ENCODE data around the gene CTAGE9. TPM values are rescaled to one million over a fixed set of nuclear protein-coding genes. Genes with fewer than 3 reads are reported as not detected.

CTAGE9 gene
- total RNA-seq, 1 donor from 2014 or later, result not detected

DNA sequence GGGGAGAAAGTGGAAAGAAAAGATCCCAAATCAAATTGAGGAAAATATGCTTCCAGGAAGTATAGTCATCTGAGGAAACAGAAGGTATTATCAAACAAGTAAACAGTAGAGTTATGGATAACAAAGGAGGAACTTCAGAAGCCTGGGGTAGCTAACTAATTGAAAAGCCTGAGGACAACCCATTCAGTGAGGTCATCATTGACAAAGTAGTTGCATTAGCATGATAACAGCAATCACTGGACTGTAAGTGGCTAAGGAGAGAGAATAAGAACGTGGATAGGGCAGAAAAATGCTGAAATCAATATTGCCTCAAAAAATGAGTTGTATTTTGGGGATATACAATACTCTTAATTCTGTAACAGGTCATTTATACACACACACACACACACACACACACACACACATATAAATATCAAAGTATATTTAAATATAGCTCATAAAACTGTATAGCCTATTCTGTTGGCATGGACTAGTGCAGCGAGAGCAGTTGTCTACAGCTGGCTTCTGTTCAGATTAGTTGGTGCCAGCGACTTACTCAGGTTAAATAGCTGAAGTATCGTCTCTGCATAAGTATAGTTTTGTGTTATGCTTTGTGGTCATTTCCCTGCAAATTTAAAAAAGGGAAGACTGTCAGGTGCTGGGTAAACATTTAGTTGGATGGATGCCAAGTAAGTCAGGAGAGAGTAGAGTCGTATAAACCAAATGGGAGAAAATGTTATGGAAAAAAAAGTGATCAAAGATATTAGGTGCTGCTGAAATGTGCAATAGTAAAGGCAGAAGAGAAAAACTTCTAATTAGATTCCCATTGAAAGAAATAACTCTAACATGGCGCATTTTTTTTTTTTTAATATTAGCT is 33.8 kb upstream of the CTAGE9 start:
- Mint-ChIP-seq H3K4me3 (ENCODE audit: unreplicated experiment) (no peak overlapping the region), H3K27me3 (ENCODE audit: unreplicated experiment) (no peaks in the 10 kb centered on the region), H3K27ac (ENCODE audit: unreplicated experiment) (no peak overlapping the region), H3K9me3 (ENCODE audit: unreplicated experiment) (peaks cover 1% of the 10 kb centered on the region), H3K36me3 (ENCODE audit: unreplicated experiment) (no peaks in the 10 kb centered on the region), H3K4me1 (ENCODE audit: low read depth, unreplicated experiment) (no peaks in the 10 kb centered on the region)
- no peak for TF ChIP-seq CTCF (IDR thresholded peaks at IDR 0.05; ENCODE audit: partially characterized antibody, unreplicated experiment)
- no peak for DNase-seq

- no peaks in the 10 kb centered on the region for H3K36me3 Mint-ChIP-seq (ENCODE audit: unreplicated experiment)
- H3K4me3 Mint-ChIP-seq (ENCODE audit: unreplicated experiment), result no peak overlapping the region
These were observed 31.0 kb upstream of the CTAGE9 start for GRCh38 chr6:131741688-131742393.

GRCh38 chr6:131740161-131740560 is 29.3 kb upstream of the CTAGE9 start:
- no peak overlapping the region for H3K4me3 Mint-ChIP-seq (ENCODE audit: unreplicated experiment)
- H3K27me3 Mint-ChIP-seq (ENCODE audit: unreplicated experiment), result no peaks in the 10 kb centered on the region
- no peak for TF ChIP-seq CTCF (IDR thresholded peaks at IDR 0.05; ENCODE audit: partially characterized antibody, unreplicated experiment)
- H3K36me3 Mint-ChIP-seq (ENCODE audit: unreplicated experiment), result no peaks in the 10 kb centered on the region
- peaks cover 1% of the 10 kb centered on the region for H3K9me3 Mint-ChIP-seq (ENCODE audit: unreplicated experiment)
- DNase-seq, result no peak
- no peaks in the 10 kb centered on the region for H3K4me1 Mint-ChIP-seq (ENCODE audit: low read depth, unreplicated experiment)
- no peak overlapping the region for H3K27ac Mint-ChIP-seq (ENCODE audit: unreplicated experiment)

More at GRCh38 chr6:131741688-131742393, 31.0 kb upstream of the CTAGE9 start:
- no peak for TF ChIP-seq CTCF (IDR thresholded peaks at IDR 0.05; ENCODE audit: partially characterized antibody, unreplicated experiment)
- Mint-ChIP-seq H3K27me3 (ENCODE audit: unreplicated experiment) (no peaks in the 10 kb centered on the region), H3K27ac (ENCODE audit: unreplicated experiment) (no peak overlapping the region), H3K4me1 (ENCODE audit: low read depth, unreplicated experiment) (no peaks in the 10 kb centered on the region), H3K9me3 (ENCODE audit: unreplicated experiment) (peaks cover 1% of the 10 kb centered on the region)
- no peak for DNase-seq

GRCh38 chr6:131739136-131739535 is 28.3 kb upstream of the CTAGE9 start:
- H3K4me3 Mint-ChIP-seq (ENCODE audit: unreplicated experiment), result no peak overlapping the region
- no peaks in the 10 kb centered on the region for H3K36me3 Mint-ChIP-seq (ENCODE audit: unreplicated experiment)
- no peak overlapping the region for H3K27ac Mint-ChIP-seq (ENCODE audit: unreplicated experiment)
- TF ChIP-seq CTCF (IDR thresholded peaks at IDR 0.05; ENCODE audit: partially characterized antibody, unreplicated experiment), result no peak
- no peaks in the 10 kb centered on the region for H3K4me1 Mint-ChIP-seq (ENCODE audit: low read depth, unreplicated experiment)
- DNase-seq, result no peak
- H3K27me3 Mint-ChIP-seq (ENCODE audit: unreplicated experiment), result no peaks in the 10 kb centered on the region
- H3K9me3 Mint-ChIP-seq (ENCODE audit: unreplicated experiment), result peaks cover 1% of the 10 kb centered on the region

DNA sequence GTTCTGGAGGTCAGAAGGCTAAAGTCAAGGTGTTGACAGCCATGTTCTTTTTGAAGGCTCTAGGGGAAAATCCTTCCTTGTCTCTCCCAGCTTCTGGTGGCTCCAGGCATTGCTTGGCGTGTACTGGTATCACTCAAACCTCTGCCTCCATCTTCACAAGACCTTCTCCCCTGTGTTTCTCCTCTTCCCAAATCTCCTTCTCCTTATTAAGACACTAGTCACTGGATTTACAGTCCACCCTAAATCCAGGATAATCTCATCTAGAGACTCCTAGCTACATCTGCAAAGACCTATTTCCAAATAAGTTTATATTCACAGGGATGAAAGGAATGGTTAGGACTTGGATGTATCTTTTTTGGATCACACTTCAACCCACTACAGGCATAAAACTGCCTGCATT is 26.0 kb upstream of the CTAGE9 start:
- DNase-seq, result no peak
- H3K4me1 Mint-ChIP-seq (ENCODE audit: low read depth, unreplicated experiment), result no peaks in the 10 kb centered on the region
- no peak for TF ChIP-seq CTCF (IDR thresholded peaks at IDR 0.05; ENCODE audit: partially characterized antibody, unreplicated experiment)
- H3K36me3 Mint-ChIP-seq (ENCODE audit: unreplicated experiment), result no peaks in the 10 kb centered on the region
- no peak overlapping the region for H3K4me3 Mint-ChIP-seq (ENCODE audit: unreplicated experiment)
- no peaks in the 10 kb centered on the region for H3K27me3 Mint-ChIP-seq (ENCODE audit: unreplicated experiment)
- no peak overlapping the region for H3K27ac Mint-ChIP-seq (ENCODE audit: unreplicated experiment)
- no peaks in the 10 kb centered on the region for H3K9me3 Mint-ChIP-seq (ENCODE audit: unreplicated experiment)

All from glutamatergic neuron (in vitro differentiated cells).